CD4-positive, alpha-beta T cell treated with Interleukin-2 at 100 ng/mL for 4 hours (primary cell): ENCODE data around the gene CCDC171.
"Not testable (repeated sequence)": the region's sequence is repeated elsewhere in the genome, so short reads cannot be mapped to it uniquely, and the experiment has no call there.

ENCODE experiments used
- DNase-seq: peaks from one replicate; pipeline ENCODE4 v3.0.0-alpha.2; 2020; ENCODE audit warnings: low spot score

The CCDC171 gene

DNA sequence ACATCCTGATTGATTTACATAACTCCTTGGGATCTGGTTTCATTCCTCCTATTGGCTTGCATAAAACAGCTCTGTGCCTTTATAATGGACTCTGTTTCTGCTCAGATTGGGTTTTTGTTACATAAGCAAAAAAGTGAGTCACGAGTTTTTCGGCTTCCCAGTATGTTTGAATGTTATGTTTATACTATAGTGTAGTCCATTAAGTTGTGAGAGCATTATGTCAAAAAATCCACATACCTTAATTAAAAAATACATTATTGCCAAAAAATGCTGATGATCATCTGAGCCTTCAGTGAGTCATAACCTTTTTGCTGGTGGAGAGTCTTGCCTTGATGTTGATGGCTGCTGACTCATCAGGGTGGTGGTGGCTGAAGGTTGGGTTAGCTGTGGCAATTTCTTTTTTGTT, 144.6 kb downstream of the CCDC171 start:
- no peak for DNase-seq

DNA sequence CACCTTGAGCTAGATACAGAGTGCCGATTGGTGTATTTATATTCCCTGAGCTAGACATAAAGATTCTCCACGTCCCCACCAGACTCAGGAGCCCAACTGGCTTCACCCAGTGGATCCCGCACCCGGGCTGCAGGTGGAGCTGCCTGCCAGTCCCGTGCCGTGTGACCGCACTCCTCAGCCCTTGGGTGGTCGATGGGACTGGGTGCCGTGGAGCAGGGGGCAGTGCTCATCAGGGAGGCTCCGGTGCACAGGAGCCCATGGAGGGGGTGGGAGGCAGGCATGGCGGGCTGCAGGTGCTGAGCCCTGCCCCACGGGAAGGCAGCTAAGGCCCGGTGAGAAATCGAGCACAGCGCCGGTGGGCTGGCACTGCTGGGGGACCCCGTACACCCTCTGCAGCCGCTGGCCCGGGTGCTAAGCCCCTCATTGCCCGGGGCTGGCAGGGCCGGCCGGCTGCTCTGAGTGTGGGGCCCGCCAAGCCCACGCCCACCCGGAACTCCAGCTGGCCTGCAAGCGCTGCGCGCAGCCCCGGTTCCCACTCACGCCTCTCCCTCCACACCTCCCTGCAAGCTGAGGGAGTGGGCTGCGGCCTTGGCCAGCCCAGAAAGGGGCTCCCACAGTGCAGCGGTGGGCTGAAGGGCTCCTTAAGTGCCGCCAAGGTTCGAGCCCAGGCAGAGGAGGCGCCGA, 147.2 kb downstream of the CCDC171 start:
- not testable (repeated sequence) for DNase-seq

DNA sequence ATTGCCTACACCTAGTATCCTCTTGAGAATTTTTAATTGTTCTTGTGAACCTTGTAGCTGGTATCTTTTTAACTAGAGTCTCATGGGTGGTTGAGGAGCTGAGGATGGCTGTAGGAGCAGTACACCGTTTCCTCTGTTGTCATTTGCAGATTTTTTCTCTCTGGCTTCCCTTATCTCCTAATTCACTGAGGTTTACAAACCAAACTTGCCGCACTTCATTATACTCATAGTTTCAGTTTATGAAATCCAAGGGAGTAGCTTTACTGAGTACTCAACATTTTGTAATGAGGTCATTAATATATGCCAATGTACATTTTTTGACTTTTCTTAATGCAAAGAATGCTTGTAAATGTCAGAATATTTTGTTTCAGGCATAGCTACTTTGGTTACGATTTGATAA, 154.2 kb downstream of the CCDC171 start:
- DNase-seq = no peak

DNA sequence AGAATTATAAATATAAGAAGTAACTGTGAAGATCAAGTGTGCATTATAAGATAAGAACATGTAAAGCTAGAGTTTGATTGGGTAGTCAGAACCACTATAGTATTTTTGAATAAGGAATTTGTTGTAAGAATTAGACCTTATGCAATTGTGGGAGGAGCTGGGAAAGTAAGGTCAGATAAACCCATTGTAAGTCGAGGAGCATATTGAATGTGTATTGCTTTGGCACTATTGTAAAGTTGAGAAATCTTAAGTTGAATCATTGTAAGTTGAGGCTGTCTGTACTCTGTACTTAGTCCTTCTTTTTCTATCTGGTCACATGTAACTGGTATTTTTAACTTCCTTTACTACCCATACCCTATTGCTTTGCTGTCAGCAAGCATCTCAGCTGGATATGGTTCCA, 158.7 kb downstream of the CCDC171 start:
- no peak for DNase-seq

DNA sequence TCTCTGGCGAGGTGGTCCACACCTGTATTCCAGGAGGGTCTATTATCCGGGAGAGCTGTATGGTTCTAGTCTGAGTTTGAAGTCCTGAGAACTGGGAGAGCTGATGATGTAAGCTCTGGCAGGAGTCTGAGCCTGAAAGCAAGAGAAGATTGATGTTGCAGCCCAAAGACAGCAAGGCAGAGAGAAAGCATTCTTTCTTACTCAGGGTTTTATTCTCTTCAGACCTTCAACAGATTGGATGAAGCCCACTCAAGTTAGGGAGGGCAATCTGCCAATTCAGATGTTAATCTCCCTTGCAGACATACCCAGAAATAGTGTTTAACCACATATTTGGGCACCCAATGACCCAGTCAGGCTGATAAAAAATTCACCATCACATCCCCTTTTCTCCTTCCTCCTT, 159.1 kb downstream of the CCDC171 start:
- DNase-seq = no peak

DNA sequence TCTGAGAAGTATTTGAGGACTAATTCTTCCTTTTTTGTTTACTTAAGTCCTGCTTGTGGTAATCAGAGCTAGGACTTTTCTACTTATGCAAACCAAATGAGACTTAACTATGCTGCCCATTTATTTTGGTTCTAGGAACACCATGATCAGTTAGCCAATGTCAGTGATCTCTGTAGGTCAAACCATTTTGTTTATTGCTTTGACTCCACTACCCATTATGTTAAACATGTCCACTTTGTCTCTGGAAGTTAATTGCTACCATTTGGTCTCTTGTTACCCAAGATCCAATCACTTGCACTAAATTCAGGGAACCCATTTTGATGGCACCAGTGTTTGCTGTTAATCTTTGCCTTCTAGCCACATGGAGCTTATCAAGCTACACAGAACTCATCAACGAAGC, 161.9 kb downstream of the CCDC171 start:
- DNase-seq = no peak

DNA sequence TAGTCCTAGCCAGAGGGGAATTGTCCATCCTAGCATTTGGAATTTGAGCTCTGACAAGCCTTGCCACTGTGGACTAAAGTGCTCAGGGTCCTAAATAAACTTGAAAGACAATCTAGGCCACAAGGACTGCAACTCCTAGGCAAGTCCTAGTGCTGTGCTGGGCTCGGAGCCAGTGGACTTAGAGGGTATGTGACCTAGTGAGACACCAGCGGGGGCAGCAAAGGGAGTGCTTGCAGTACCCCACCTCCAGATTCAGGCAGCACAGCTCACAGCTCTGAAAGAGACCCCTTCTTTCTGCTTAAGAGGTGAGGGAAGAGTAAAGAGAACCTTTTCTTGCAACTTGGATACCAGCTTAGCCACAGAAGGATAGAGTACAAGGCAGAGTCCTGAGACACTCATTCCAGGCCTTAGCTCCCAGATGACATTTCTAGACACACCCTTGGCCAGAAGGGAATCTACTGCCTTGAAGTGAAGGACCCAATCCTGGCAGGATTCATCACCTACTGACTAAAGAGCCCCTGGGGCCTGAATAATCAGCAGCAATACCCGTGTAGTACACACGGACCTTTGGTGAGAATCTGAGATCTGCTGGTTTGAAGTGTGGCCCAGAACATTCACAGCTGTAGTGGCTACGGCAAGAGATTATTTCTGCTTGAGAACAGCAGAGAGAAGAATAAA, 164.6 kb downstream of the CCDC171 start:
- DNase-seq = no peak

DNA sequence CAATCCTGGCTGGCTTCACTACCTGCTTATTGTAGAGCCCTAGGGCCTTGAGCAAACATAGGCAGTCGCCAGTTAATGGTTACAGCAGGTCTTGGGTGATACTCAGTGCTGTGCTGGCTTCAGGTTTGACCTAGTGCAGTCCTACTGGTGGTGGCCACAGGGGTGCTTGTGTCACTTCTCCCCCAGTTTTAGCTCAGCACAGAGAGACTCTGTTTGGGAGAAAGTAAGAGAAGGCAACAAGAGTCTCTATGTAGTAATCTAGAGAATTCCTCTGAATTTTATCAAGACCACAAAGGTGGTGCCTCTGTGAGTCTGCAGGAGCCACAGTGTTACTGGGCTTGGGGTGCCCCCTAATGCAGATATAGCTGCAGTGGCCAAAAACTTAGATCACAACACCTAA, 165.6 kb downstream of the CCDC171 start:
- no peak for DNase-seq

DNA sequence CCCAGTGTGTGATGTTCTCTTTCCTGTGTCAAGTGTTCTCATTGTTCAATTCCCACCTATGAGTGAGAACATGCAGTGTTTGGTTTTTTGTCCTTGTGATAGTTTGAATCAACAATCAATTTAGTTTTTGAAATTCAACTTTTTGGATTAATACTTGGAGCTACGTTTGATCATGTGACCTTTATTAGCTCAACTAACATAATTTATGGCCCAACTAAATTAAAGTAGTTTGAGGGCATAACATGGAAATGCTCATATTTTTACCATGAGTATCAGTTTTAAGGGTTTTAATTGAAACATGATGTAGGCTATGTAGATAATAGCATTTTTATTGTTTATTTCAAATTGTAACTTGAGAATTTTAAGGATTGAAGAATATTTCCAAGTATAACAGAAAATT, 168.0 kb downstream of the CCDC171 start:
- DNase-seq = no peak

DNA sequence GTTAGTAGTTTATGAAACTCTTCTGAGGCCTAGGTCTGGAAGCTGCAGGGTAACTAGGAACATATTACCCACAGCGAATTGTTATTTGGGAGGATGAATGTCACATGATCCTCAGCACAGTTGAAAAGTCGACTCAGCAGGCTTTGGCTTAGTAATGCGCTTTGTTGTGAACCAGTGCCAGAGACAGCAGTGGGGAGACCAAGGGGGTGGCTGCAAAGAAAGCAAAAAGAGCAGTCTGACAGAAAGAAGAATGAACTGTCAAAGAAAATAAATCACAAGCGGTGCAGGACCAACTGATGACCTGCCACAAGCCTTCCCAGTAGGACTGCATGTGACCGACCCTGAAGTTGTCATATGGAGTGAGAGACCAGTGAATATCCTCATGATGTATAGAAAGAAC, 170.0 kb downstream of the CCDC171 start:
- DNase-seq = no peak

DNA sequence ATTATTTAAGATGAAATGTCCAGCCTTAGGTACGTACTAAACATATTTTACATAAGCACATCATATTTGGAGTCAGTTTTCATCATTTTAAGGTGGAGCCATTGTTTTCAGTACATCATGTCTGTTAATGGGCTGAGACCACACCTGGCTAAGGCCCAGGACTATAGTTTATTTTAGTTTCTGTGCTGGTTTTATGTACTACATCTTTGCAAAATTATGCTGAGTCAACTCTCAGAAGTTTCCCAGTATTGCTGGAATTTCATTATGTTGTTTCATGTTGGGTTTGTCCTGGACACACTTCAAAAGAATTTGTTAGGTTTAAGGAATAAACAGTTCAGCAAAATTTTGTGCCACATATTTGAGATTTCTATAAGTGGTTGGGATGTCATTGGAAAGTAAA, 171.2 kb downstream of the CCDC171 start:
- no peak for DNase-seq

DNA sequence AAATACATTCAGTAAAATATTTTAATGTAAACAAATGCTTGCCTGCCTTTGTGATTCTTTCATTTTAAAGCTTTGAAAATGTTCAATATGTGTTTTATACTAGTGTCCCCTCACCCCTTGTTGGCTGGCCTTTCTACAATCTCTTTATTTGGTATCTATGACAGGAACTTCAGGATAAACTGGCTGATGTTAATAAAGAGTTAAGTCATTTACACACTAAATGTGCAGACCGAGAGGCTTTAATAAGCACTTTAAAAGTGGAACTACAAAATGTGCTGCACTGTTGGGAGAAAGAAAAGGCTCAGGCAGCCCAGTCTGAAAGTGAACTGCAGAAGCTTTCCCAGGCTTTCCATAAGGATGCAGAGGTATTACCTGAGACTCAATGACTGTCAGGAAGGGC, 171.8 kb downstream of the CCDC171 start:
- no peak for DNase-seq

DNA sequence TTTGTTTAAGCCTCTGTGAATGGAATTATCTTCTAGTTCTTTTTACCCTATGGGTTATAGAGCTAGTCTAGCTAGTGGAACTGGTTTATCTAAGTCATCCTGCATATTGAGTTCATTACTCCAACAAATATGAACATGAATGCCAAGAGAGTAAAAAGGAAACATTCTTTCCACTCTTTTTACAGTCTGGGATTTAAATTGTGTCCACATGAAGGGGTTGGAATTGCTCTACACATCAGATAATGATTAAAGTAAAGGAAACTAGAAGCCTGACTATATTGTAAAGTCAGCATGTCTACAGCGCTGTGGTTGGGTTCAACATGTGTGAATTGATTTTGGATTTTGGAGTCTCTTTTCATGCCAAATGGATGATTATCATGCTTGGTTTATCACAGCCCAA, 173.1 kb downstream of the CCDC171 start:
- no peak for DNase-seq

DNA sequence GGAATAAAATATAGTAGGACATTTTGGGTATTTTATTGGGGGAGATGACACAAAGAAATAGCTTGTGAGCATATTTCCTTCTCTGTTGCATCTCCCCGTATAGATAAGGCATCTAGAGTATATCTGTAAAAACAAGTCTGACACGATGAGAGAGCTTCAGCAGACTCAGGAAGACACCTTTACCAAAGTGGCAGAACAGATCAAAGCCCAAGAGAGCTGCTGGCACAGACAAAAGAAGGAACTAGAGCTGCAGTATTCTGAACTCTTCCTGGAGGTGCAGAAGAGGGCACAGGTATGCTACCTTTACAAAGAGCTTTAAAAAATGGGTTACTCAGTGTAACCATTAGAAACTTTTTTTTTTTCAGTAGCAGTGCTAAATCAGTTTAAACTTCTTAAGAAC, 176.7 kb downstream of the CCDC171 start:
- no peak for DNase-seq

DNA sequence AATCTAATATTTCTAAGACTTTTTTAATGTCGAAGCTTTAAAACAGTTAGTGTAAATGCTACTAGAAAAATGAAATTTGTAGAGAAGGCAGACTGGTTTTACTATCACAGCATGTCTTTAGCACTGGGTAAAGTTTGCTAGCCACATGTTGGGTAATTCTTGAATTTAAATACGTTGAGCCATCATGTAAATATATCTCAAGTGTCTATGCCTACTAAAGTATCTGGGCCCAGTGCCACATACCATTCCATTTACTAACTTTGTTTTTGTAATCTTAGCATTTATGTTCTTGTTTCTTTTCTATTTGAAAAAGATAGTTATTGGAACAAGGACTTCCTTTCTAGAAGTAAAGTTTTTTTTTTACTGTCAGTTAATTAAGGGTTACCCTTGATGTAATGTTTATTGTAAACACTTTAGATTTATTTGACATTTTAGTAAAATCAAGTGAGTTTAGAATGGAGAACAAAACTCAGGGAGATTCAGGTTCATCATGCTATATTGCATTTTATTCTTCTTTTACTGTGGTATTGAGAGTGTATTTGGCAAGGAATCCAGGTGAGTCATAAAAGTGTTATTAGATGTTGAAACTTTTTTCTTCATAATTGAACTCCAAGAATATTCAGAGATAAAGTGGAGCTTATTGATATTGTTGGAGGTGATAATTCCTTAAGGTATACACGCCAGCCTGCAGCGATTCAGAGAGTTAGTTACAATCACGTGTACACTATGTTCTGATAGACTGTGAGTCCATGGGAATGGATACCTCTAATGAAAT, 182.4 kb downstream of the CCDC171 start:
- DNase-seq = no peak

DNA sequence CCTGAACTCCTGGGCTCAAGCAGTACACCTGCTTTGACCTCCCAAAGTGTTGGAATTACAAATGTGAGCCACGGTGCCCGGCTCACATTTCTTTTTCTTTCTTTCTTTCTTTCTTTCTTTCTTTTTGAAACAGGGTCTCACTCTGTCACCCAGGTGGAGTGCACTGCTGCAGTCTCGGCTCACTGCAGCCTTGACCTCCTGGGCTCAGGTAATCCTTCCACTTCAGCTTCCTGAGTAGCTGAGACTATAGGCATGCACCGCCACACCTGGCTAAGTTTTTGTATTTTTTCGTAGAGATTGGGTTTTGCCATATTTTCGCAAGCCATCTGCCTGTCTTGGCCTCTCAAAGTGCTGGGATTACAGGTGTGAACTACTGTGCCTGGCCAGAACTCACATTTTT, 183.7 kb downstream of the CCDC171 start:
- DNase-seq = no peak

DNA sequence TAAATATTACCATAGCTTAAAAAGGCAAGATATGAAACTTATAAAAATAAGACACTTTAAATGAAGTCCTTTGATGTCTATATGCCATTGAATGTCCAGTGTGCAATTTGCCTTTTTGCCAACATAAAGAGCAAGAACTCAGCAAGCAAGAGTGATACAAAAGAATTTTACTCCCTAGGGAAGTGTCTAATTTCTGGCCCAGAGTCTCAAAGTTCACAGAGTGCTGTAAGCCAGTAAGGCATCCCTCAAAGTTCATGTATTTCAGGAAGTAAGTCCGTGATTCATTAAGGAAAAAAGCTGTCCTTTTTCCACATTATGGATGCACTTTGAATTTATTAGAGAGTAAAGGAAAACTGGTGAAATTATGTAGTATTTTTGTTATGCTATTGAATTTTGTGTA, 185.2 kb downstream of the CCDC171 start:
- DNase-seq = no peak

DNA sequence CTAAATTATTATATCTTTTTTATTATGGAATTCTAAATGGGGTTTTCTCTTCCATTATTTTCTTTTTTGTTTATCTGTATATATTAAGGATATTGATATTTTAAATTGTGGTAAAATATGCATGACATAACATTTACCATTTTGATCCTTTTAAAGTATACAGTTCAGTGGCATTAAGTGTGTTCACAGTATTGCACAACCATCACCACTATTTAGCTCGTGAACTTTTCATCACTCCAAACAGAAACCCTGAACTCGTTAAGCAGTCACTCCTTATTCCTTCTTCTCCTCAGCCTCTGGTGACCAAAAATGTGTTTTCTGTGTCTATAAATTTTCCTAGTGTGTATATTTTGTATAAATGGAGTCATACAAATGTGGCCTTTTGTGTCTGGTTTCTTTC, 188.2 kb downstream of the CCDC171 start:
- DNase-seq = no peak

DNA sequence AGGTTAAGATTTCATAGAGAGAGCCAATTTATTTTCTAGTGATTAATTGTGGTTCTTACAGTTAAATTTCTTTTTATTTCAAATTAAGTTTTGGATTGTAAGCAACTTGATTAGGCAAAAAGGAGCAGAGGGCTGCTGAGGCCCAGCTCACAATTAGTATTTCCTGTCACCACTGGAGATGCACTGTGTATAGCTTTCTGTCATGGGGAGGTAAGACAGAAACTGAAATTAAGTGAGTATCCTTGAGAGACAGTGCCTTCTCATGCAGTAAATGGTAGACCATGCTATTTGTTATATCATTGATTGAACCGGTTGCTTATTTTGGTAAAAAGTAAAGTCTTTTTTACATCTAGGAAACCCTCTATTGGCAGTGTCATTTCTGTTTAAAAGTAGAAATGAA, 190.7 kb downstream of the CCDC171 start:
- DNase-seq = no peak

DNA sequence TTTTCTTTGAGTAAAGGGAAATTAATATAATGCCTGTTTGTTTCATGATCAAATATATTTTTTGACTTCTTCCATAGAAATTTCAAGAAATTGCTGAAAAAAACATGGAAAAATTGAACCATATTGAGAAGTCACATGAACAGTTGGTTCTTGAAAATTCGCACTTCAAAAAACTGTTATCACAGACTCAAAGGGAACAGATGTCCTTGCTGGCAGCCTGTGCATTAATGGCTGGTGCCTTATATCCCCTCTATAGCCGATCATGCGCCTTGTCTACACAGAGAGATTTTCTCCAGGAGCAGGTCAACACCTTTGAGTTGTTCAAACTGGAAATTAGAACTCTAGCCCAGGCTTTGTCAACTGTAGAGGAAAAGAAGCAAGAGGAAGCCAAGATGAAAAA, 191.4 kb downstream of the CCDC171 start:
- DNase-seq = no peak

DNA sequence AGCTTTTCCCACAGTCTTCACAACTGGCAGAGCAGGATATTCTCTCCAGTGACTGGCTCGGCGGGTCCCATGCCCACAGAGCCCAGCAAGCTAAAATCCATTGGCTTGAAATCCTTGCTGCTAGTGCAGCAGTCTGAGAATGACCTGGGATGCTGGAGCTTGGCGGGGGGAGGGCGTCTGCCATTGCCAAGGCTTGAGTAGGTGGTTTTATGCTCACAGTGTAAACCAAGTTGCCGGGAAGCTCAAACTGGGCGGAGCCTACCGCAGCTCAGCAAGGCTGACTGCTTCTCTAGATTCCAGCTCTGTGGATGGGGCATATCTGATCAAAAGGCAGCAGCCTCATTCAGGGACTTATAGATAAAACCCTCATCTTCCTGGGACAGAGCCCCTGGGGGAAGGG, 194.1 kb downstream of the CCDC171 start:
- no peak for DNase-seq

DNA sequence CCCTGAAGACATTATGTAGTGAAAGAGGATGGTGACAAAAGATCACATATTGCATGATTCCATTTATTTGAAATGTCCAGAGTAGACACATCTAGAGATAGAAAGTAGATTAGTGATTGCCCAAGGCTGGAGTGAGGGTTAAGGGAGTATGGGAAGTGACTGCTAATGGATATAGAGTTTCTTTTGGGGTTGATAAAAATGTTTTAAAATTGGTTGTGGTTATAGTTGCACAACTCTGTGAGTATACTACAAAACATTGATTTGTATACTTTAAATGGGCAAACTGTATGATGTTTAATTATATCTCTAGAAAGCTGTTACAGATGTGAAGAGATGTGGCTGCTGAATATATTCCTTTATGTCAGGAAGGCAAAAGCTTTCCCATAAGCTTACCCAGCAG, 202.8 kb downstream of the CCDC171 start:
- DNase-seq = no peak

DNA sequence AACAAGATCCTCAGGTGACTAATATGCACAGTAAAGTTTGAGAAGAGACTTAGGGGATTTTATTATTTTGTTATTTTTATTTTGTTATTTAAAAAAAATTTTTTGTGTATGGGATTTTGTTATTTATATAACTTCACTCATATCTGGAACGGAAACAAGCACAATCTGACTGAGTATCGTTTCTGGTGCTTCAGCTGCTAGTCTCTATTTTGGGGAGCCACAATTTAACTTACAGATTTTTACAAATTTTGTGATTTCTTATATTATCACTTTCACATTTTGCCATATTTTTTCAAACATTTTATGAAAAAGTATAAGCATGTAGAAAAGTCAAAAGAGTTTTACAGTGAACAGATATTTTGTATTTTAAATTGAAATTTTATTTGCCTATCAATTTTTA, 208.7 kb downstream of the CCDC171 start:
- no peak for DNase-seq
